RWPE2 (cell line): ENCODE results near the gene EMC8.

Experiments
- ATAC-seq: fragments of 200-7000 bp; cut with Tn5 transposase; 3 replicates; pipeline ENCODE4 v1.9.1; 2021; ENCODE audit warnings: low read depth
- DNase-seq: peaks from one replicate; pipeline ENCODE4 v3.0.0-alpha.2; 2020; ENCODE audit warnings: low spot score
- H3K27ac ChIP-seq: fragments of 450-650 bp; 2 replicates; pipeline ENCODE4 v1.5.1; 2017; ENCODE audit warnings: mild to moderate bottlenecking; ENCODE audit not compliant: poor library complexity, severe bottlenecking
- H3K27me3 ChIP-seq: fragments of 250-450 bp; sonication (Bioruptor Pico); 2 replicates; pipeline ENCODE4 v1.5.1; 2021; ENCODE audit warnings: mild to moderate bottlenecking, moderate library complexity; ENCODE audit not compliant: insufficient read depth, poor library complexity, severe bottlenecking
- H3K36me3 ChIP-seq: fragments of 250-450 bp; sonication (Bioruptor Pico); 2 replicates; pipeline ENCODE4 v1.5.1; 2020; ENCODE audit warnings: low read depth, mild to moderate bottlenecking, moderate library complexity
- H3K4me1 ChIP-seq: fragments of 250-450 bp; sonication (Bioruptor Pico); 2 replicates; pipeline ENCODE4 v1.5.1; 2021; ENCODE audit warnings: mild to moderate bottlenecking, moderate library complexity; ENCODE audit not compliant: insufficient read depth, poor library complexity, severe bottlenecking
- H3K4me3 ChIP-seq: fragments of 250-450 bp; sonication (Bioruptor Pico); 2 replicates; pipeline ENCODE4 v1.5.1; 2021; ENCODE audit warnings: mild to moderate bottlenecking, moderate library complexity; ENCODE audit not compliant: severe bottlenecking
- H3K9me3 ChIP-seq: fragments of 250-450 bp; sonication (Bioruptor Pico); 2 replicates; pipeline ENCODE4 v1.5.1; 2021; ENCODE audit warnings: mild to moderate bottlenecking, moderate library complexity; ENCODE audit not compliant: severe bottlenecking
- TF ChIP-seq, protein P1 (sequence below): fragments of 450-650 bp; IDR thresholded peaks from one replicate; pipeline ENCODE4 v1.5.1; 2017; ENCODE audit warnings: mild to moderate bottlenecking, moderate library complexity; ENCODE audit not compliant: poor library complexity, severe bottlenecking

The EMC8 gene

DNA sequence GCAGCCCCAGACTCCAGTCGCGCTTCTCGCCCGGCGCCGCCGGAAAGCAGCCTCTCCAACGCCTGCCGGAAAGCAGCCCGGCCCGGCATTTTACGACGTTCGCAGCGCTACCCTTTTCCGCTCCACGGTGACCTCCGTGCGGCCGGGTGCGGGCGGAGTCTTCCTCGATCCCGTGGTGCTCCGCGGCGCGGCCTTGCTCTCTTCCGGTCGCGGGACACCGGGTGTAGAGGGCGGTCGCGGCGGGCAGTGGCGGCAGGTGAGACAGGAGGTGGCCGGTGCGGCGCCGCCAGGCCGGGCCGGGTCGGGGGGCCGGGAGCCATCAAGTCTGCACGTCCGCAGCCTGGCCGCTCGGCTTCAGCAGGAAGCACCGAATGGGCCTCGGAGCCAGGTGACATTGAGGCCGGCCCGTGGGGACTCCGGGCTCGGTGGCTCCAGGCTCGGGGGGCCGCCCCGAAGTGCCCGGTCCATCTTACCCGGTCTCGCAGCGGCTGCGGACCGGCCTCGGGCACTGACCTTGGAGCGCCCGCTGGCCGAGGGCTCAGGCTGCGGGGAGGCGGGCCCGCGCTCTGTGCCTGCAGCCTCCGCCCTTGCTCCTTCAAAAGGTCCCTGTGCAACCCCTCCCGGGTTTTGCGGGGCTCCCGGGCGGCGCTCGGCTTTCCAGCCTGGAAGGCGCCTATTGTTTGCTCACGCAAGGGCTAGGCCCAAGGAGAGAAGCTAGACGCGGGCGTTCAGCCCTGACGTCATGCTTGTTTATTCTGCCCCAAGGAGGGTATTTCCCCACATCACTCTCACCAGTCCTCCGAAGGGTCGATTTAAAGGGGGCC is at the start of gene EMC8, which contains the start of gene COX4I1:
TSS of gene EMC8 (minus strand) at position 48 of the 824 bp plus-strand sequence. CDS start 249 bp downstream, outside the sequence.
TSS of gene COX4I1 (plus strand) at position 199 of the 824 bp plus-strand sequence. CDS start 1,511 bp downstream, outside the sequence.
- Histone ChIP-seq H3K9me3 (no peaks in the 10 kb centered on the region), H3K4me1 (peaks cover 16% of the 10 kb centered on the region), H3K27ac (peak within 1 kb of the TSS; percentile 74), H3K27me3 (no peaks in the 10 kb centered on the region), H3K4me3 (peak within 1 kb of the TSS; percentile 91), H3K36me3 (peaks cover 79% of the 10 kb centered on the region)
- DNase-seq, result peak; percentile 95
- TF ChIP-seq, protein P1, sequence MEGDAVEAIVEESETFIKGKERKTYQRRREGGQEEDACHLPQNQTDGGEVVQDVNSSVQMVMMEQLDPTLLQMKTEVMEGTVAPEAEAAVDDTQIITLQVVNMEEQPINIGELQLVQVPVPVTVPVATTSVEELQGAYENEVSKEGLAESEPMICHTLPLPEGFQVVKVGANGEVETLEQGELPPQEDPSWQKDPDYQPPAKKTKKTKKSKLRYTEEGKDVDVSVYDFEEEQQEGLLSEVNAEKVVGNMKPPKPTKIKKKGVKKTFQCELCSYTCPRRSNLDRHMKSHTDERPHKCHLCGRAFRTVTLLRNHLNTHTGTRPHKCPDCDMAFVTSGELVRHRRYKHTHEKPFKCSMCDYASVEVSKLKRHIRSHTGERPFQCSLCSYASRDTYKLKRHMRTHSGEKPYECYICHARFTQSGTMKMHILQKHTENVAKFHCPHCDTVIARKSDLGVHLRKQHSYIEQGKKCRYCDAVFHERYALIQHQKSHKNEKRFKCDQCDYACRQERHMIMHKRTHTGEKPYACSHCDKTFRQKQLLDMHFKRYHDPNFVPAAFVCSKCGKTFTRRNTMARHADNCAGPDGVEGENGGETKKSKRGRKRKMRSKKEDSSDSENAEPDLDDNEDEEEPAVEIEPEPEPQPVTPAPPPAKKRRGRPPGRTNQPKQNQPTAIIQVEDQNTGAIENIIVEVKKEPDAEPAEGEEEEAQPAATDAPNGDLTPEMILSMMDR, result no peak
- peak; percentile 88 for ATAC-seq

DNA sequence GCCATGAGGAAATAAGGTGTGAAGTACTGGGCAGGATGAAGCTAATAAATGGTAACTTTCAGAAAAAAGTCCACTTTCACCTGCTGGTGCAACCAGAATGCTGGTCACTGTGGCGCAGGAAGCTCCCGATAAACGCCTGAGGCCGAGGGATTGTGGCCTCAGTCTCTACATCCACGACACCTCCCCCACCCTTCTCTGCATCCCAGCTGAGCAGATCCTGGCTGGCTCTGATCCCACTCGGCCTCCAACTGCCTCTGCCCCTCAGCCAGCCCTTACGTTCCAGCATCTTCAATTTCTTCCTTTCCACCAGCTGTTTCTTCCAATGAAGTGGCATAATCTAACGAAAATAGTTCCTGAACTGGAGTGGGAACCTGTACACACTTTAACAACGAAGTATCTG is 49.6 kb upstream of the EMC8 start:
- H3K36me3 ChIP-seq, result no peaks in the 10 kb centered on the region
- DNase-seq, result no peak
- no peak for ATAC-seq
- H3K27ac ChIP-seq, result no peak overlapping the region
- peaks cover 68% of the 10 kb centered on the region for H3K27me3 ChIP-seq
- no peak overlapping the region for H3K4me3 ChIP-seq
- no peaks in the 10 kb centered on the region for H3K4me1 ChIP-seq
- H3K9me3 ChIP-seq, result no peaks in the 10 kb centered on the region
- TF ChIP-seq, protein P1, result no peak

DNA sequence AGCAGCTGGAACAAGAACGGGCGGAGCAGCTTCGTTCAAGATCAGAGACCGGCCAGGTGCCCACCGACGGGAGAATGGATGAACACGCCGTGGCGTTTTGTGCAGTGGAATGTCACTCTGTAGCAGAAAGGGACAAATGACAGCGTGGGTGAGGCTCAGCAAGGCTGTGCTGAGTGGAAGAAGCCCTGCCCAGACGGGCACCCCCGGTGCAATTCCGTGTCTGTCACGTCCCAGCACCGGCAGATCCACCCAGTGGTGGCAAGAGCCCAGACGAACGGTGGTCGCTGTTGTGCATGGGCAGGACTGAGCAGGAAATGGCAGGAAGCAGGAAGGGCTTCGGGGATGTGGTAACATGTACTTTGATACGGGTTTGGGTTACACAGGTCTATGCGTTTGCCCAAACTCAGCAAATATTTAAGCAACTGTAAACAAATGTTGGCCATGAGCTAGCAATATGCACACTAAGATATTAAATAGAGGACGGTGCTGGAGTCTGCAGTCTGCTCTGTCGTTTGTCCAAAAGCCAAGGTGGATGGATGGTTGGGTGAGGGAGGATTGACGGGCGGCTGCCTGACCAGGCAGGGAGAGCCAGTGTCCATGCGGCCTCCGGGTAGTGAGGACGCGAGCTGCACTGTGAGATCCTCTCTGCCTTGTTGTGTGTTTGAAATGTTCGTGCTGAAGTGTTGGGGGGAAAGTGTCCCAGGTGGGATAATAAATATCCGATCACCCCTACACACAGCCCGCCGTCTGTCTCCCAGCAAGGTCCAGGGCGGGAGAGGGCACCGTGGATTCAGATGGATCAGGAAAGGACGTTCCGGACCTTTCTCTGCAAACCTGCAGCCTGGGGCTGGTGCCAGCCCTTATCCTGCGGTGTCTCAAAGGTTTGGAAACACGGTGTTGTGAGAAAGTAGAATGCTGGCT is 48.6 kb upstream of the EMC8 start:
- DNase-seq (no peak), ATAC-seq (peak; percentile 54; the same call in 2 of the 3 replicates)
- Histone ChIP-seq H3K4me1 (no peaks in the 10 kb centered on the region), H3K36me3 (no peaks in the 10 kb centered on the region), H3K27ac (no peak overlapping the region), H3K9me3 (no peaks in the 10 kb centered on the region), H3K27me3 (peaks cover 75% of the 10 kb centered on the region), H3K4me3 (no peak overlapping the region)
- TF ChIP-seq, protein P1, result no peak

DNA sequence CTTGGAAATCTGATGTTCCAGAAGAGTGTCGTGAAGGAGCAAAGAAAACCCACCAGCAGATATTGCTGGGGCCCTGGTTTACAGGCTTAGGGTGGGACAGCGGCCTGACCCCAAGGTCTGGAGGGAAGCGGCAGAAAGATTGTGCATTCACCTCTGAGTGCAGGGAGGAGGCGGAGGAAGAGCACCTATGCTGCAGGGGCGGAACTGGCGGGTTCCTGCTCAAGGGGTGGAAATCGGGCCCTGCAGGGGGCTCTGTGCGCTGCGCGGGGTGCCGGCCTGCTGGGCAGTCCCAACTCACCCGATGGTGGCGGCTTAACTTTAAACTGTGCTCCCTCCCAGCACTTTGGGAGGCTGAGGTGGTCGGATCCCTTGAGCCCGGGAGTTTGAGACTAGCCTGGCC is 47.7 kb upstream of the EMC8 start:
- TF ChIP-seq, protein P1, result no peak
- no peak for DNase-seq
- Histone ChIP-seq H3K27me3 (peaks cover 72% of the 10 kb centered on the region), H3K27ac (no peak overlapping the region), H3K36me3 (no peaks in the 10 kb centered on the region), H3K4me3 (no peak overlapping the region), H3K9me3 (no peaks in the 10 kb centered on the region), H3K4me1 (no peaks in the 10 kb centered on the region)
- no peak for ATAC-seq
